NB4 (cell line): ENCODE results near the gene ARVCF.

Experiments
- MAX ChIP-seq: IDR thresholded peaks from 2 replicates; pipeline ENCODE4 v1.6.1; 2011; ENCODE audit warnings: low read depth, low read length
- POLR2A ChIP-seq: IDR thresholded peaks from 2 replicates; pipeline ENCODE4 v1.6.1; 2011; ENCODE audit warnings: mild to moderate bottlenecking; ENCODE audit not compliant: insufficient read length; ENCODE audit errors: extremely low read depth

GRCh38 chr22:20028855-20029549 is 12.4 kb upstream of the ARVCF start:
- TF ChIP-seq MAX = no peak
- no peak for TF ChIP-seq POLR2A
